HG03571 (cell line): ENCODE data around the gene SP140.
"Not testable (repeated sequence)": the region's sequence is repeated elsewhere in the genome, so short reads cannot be mapped to it uniquely, and the experiment has no call there.

Experiments
- ATAC-seq: cut with Tn5 transposase; IDR thresholded peaks from one replicate; pipeline ENCODE4 v1.9.1; 2021; ENCODE audit not compliant: unreplicated experiment

Gene SP140

GRCh38 chr2:230224458-230224857 is 1.1 kb upstream of the SP140 start:
- no peak for ATAC-seq

- ATAC-seq = peak; percentile 64
These were observed 565 bp downstream of the SP140 start for GRCh38 chr2:230226051-230226551.

- ATAC-seq = no peak
These were observed 1.7 kb downstream of the SP140 start for GRCh38 chr2:230227216-230227615.

- ATAC-seq = no peak
These were observed 4.6 kb downstream of the SP140 start for GRCh38 chr2:230230087-230230486.

GRCh38 chr2:230230496-230231200 is 5.1 kb downstream of the SP140 start:
- no peak for ATAC-seq

GRCh38 chr2:230231251-230231650 is 5.7 kb downstream of the SP140 start:
- no peak for ATAC-seq

- peak; percentile 51 for ATAC-seq
These were observed 8.7 kb downstream of the SP140 start for GRCh38 chr2:230234122-230234722.

GRCh38 chr2:230234845-230235244 is 9.3 kb downstream of the SP140 start:
- ATAC-seq = no peak

- ATAC-seq = no peak
These were observed 18.7 kb downstream of the SP140 start for GRCh38 chr2:230244211-230244610.

- ATAC-seq = no peak
These were observed 20.7 kb downstream of the SP140 start for GRCh38 chr2:230246206-230246605.

- ATAC-seq = no peak
These were observed 24.7 kb downstream of the SP140 start for GRCh38 chr2:230250231-230250630.

- no peak for ATAC-seq
These were observed 28.8 kb downstream of the SP140 start for GRCh38 chr2:230254152-230254881.

- ATAC-seq = no peak
These were observed 31.3 kb downstream of the SP140 start for GRCh38 chr2:230256733-230257332.

GRCh38 chr2:230258483-230258882 is 32.9 kb downstream of the SP140 start:
- ATAC-seq = no peak

- ATAC-seq = no peak
These were observed 36.7 kb downstream of the SP140 start for GRCh38 chr2:230262246-230262645.

- ATAC-seq = not testable (repeated sequence)
These were observed 39.4 kb downstream of the SP140 start for GRCh38 chr2:230264945-230265344.

- ATAC-seq = no peak
These were observed 41.1 kb downstream of the SP140 start for GRCh38 chr2:230266638-230267037.

- no peak for ATAC-seq
These were observed 41.5 kb downstream of the SP140 start for GRCh38 chr2:230267059-230267458.

GRCh38 chr2:230267556-230267955 is 42.0 kb downstream of the SP140 start:
- peak; percentile 70 for ATAC-seq

GRCh38 chr2:230268606-230269243 is 43.2 kb downstream of the SP140 start:
- peak; percentile 56 for ATAC-seq

- no peak for ATAC-seq
These were observed 44.2 kb downstream of the SP140 start for GRCh38 chr2:230269715-230270114.
